ENCODE data around the gene ADGRL2. TPM values are rescaled to one million over a fixed set of nuclear protein-coding genes. Genes with fewer than 3 reads are reported as not detected.

ADGRL2 gene
- total and polyA plus RNA-seq, 2 donors (not counting 3 experiments of a cell fraction or from before 2014, with no cell fraction given): 32.7 to 46.1 TPM

- FAIRE-seq (no peak), DNase-seq (ENCODE audit: low read depth, low spot score) (no peak)
- ChIA-PET POLR2A (no interaction called here), CTCF (interaction anchor here (0.7 kb wide), 1 partner anchor 145 kb away, joined by 3 read pairs; no protein-coding TSS in a partner anchor)
- no peak overlapping the region for H3K4me3 ChIP-seq (replicated peaks in 1 of 3; ENCODE audit: insufficient read depth in 1 of 3, low read depth in 1 of 3, low read length in 3 of 3)
- H3K4me1 ChIP-seq (ENCODE audit: control insufficient read depth, extremely low read depth, insufficient read depth, low read length): no peaks in the 10 kb centered on the region
- no peaks in the 10 kb centered on the region for H3K36me3 ChIP-seq (ENCODE audit: control insufficient read depth in 2 of 2, extremely low read depth in 1 of 2, insufficient read depth in 2 of 2, low read length in 2 of 2)
- no peaks in the 10 kb centered on the region for H3K9me1 ChIP-seq (replicated peaks; ENCODE audit: control insufficient read depth, extremely low read depth, insufficient read depth, low read length)
- intact Hi-C loops (cut with micrococcal nuclease) (no loop called here), dilution Hi-C loops (cut with MboI; ENCODE audit: extremely low pct_ligation_motif_present, low sequenced_read_pairs) (no loop called here)
- TF ChIP-seq MAX (IDR thresholded peaks at IDR 0.05; ENCODE audit: insufficient read depth, insufficient read length) (no peak), FOS (IDR thresholded peaks at IDR 0.05; ENCODE audit: borderline replicate concordance, insufficient read depth, low read length) (no peak), CTCF (IDR thresholded peaks at IDR 0.05; ENCODE audit: extremely low read depth in 1 of 2, insufficient read depth in 1 of 2, low read depth in 1 of 2, low read length in 2 of 2) (no peak), POLR2AphosphoS5 (IDR thresholded peaks at IDR 0.05; ENCODE audit: insufficient read depth, low read depth, low read length) (no peak), GATA2 (IDR thresholded peaks at IDR 0.05; ENCODE audit: insufficient read depth, insufficient read length, low read depth, low read length) (no peak), JUN (IDR thresholded peaks at IDR 0.05; ENCODE audit: borderline replicate concordance, insufficient read depth, insufficient read length, low read depth) (no peak), EZH2 (IDR thresholded peaks at IDR 0.05; ENCODE audit: borderline replicate concordance, low read depth, low read length, severe bottlenecking) (no peak), MYC (IDR thresholded peaks at IDR 0.05; ENCODE audit: low read depth, low read length) (no peak)
- H2AFZ ChIP-seq (ENCODE audit: low read depth, low read length): no peak overlapping the region
- BruUV-seq (replicated peaks): no TSS peak
- H3K9ac ChIP-seq (replicated peaks; ENCODE audit: extremely low read depth, insufficient read depth, low read length): no peak overlapping the region
- no peak overlapping the region for H3K27ac ChIP-seq (ENCODE audit: insufficient read depth, low read depth, low read length)
- H3K9me3 ChIP-seq (replicated peaks; ENCODE audit: control insufficient read depth, insufficient read depth, low read length): no peaks in the 10 kb centered on the region
- no peaks in the 10 kb centered on the region for H3K79me2 ChIP-seq (ENCODE audit: control insufficient read depth, insufficient read depth, low read length)
- no peaks in the 10 kb centered on the region for H3K27me3 ChIP-seq (ENCODE audit: control insufficient read depth in 2 of 2, insufficient read depth in 2 of 2, low read length in 2 of 2)
- H3K4me2 ChIP-seq (ENCODE audit: insufficient read depth, low read length): no peak overlapping the region
- H4K20me1 ChIP-seq (replicated peaks; ENCODE audit: control insufficient read depth, extremely low read depth, insufficient read depth, low read length): no peaks in the 10 kb centered on the region
Observed at GRCh38 chr1:81852961-81853360, 52.2 kb downstream of the ADGRL2 start.
